ENCODE measurements around the gene FGF16.
"Not testable (repeated sequence)": the region's sequence is repeated elsewhere in the genome, so short reads cannot be mapped to it uniquely, and the experiment has no call there.

Gene FGF16

DNA sequence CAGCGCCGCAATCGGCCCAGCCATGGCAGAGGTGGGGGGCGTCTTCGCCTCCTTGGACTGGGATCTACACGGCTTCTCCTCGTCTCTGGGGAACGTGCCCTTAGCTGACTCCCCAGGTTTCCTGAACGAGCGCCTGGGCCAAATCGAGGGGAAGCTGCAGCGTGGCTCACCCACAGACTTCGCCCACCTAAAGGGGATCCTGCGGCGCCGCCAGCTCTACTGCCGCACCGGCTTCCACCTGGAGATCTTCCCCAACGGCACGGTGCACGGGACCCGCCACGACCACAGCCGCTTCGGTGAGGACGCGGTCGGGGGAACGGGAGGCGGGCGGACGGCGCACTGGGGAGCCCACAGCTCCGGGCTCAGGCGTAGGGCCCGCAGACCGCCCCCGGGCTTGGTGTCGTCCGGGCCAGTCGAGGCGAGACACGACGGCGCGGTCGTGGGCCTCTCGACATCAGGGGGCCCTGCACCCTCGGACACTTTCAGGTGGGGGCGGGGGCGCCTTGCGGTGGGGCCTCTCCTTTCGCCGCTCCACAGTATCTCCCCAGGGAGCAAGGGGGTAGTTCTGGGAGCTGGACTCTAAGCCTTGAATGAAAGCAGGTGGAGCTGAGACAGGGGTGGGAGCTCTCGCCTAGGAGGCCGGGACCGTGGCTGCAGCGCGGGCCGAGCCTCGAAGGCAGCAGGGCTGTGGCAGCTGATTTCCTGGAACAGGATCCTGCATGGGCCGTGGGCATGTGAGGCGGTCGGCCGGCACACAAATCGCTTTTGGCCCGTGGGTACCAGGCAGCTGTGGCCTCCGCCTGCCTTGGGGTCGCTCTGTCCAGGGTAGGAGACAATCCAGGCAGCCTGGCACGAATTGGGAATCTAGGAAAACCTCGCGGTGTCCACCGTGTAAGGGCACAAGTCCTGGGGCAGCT is 722 bp downstream of the FGF16 start:
- DNase-seq (ENCODE audit: low spot score), result no peak

DNA sequence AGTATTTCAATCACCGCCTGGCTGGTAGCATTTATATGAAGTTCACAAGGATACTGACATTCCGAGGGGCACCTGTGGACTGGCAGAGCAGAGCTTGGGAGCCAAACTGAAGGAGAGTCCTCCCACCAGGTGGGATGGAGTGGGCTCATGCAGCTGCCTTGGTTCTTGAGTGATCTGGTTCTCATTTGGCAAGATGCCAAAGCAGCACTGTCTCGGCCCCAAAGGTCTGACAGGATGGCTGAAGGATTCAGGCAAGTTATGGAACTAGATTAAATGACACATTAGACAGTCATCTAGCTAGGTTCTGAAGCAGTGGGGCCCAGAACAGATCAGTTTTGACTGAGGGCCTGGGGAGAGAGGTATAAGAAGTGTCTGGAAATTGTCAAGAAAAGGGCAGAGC is 3.2 kb downstream of the FGF16 start:
- no peak for DNase-seq (ENCODE audit: low spot score)

DNA sequence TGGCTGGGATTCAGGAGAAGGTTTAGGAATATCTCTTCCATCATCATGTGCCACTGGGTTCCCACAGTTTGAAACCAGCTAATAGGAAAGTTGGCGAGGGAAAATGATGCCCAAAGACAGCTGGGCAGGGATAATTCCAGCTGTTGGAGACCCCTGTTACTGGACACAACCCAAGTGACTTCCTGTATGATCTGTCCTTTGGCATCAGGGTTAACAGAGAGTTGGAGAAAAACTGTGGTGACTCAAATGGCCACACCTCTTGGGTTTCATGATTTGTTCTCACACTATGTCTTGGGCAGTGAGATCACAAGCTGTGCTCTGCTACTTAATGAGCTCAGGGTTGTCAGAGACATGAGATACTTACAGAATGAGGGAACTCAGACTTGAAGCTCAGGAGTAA is 3.8 kb downstream of the FGF16 start:
- no peak for DNase-seq (ENCODE audit: low spot score)

GRCh38 chrX:77453190-77453589 is 6.0 kb downstream of the FGF16 start:
- no peak for DNase-seq (ENCODE audit: low spot score)

GRCh38 chrX:77455437-77455836 is 8.2 kb downstream of the FGF16 start:
- no peak for DNase-seq (ENCODE audit: low spot score)

GRCh38 chrX:77484045-77484444 is 36.9 kb downstream of the FGF16 start:
- DNase-seq (ENCODE audit: low spot score), result no peak

GRCh38 chrX:77493677-77494553 is 46.7 kb downstream of the FGF16 start:
- no peak for DNase-seq (ENCODE audit: low spot score)

- not testable (repeated sequence) for DNase-seq (ENCODE audit: low spot score)
Measured at GRCh38 chrX:77500164-77500563, 53.0 kb downstream of the FGF16 start.

DNA sequence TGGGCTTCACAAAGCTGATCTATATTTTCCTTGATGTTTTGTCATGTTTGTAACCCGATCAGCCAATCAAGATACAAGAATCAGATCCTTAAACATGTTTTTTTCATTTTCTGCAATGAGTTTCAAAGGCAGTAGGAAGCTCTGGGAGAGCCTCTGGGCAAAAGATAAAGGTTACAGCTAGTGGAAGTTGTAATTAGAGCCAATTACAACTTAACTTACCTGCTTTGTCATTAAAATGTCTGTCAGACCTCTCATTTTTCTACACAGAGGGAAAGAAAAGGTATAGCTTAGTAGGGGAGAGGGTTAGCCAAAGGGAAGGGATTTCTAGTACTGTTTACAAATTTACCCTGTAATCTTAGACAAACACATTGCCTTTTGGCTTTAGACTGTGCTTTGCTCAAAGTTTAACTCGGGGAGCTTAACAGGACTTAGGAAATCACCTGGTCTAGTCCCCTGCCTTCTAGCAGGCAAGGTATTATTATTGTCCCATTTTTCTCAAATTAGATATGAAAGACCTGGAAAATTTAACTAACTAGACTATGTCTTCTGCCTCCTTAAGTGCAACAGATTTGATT is 55.8 kb downstream of the FGF16 start:
- no peak for DNase-seq (ENCODE audit: low spot score)

DNA sequence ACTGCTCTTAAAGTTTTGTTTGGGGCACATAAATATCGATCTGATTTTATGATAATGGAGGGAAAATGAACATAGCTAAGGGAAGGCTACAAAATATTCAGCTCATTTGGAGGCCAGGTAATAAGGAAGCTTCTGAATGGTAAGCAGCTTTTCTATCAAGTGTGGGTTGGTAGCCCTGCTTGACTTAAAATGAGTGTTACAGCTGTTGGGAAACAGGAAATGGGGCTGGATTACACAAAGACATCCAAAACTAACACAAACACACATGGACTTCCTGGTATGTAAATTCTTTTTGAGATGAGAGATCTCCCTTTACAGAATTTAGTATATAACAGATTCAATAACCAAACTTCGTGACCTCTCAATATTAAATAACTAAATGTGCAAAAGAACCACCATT is 58.0 kb downstream of the FGF16 start:
- no peak for DNase-seq (ENCODE audit: low spot score)

Measured in HuH-7 (cell line).